Parathyroid adenoma (tissue), 2 donors: ENCODE data around the gene LGALS7.
"Not testable (repeated sequence)": the region's sequence is repeated elsewhere in the genome, so short reads cannot be mapped to it uniquely, and the experiment has no call there.

Source experiments
- H2AFZ ChIP-seq: fragments of 300-600 bp; sonication (generic); one replicate; pipeline ENCODE4 v1.7.0; 2017; ENCODE audit warnings: antibody characterized with exemption, mild to moderate bottlenecking
- H3K27ac ChIP-seq: fragments of 300-600 bp; sonication (generic); one replicate; pipeline ENCODE4 v1.7.0; 2017
- H3K27me3 ChIP-seq: fragments of 300-600 bp; sonication (generic); one replicate; pipeline ENCODE4 v1.7.0; 2017; ENCODE audit warnings: low read length; ENCODE audit not compliant: control insufficient read depth, insufficient read depth
- H3K36me3 ChIP-seq: fragments of 300-600 bp; sonication (generic); one replicate; pipeline ENCODE4 v1.7.0; 2017; ENCODE audit warnings: low read length; ENCODE audit not compliant: control insufficient read depth, insufficient read depth
- H3K4me1 ChIP-seq: fragments of 300-600 bp; sonication (generic); one replicate; pipeline ENCODE4 v1.7.0; 2017; ENCODE audit warnings: control low read depth
- H3K4me2 ChIP-seq: fragments of 300-600 bp; sonication (generic); one replicate; pipeline ENCODE4 v1.7.0; 2017; ENCODE audit warnings: low read length
- H3K4me3 ChIP-seq: fragments of 300-600 bp; sonication (generic); one replicate; pipeline ENCODE4 v1.7.0; 2017; ENCODE audit warnings: low read depth, low read length
- H3K79me2 ChIP-seq: fragments of 300-600 bp; sonication (generic); one replicate; pipeline ENCODE4 v1.7.0; 2017; ENCODE audit warnings: control low read depth
- H3K9ac ChIP-seq: fragments of 300-600 bp; sonication (generic); one replicate; pipeline ENCODE4 v1.7.0; 2017; ENCODE audit warnings: mild to moderate bottlenecking
- H3K9me3 ChIP-seq: fragments of 300-600 bp; sonication (generic); one replicate; pipeline ENCODE4 v1.7.0; 2017; ENCODE audit warnings: low read length; ENCODE audit not compliant: control insufficient read depth
- TF ChIP-seq, protein P1 (sequence below): fragments of 300-600 bp; sonication (generic); IDR thresholded peaks from one replicate; pipeline ENCODE4 v1.7.0; 2017; ENCODE audit warnings: antibody characterized with exemption, mild to moderate bottlenecking
- donor health status: primary hyperparathyroidism.

Gene LGALS7

DNA sequence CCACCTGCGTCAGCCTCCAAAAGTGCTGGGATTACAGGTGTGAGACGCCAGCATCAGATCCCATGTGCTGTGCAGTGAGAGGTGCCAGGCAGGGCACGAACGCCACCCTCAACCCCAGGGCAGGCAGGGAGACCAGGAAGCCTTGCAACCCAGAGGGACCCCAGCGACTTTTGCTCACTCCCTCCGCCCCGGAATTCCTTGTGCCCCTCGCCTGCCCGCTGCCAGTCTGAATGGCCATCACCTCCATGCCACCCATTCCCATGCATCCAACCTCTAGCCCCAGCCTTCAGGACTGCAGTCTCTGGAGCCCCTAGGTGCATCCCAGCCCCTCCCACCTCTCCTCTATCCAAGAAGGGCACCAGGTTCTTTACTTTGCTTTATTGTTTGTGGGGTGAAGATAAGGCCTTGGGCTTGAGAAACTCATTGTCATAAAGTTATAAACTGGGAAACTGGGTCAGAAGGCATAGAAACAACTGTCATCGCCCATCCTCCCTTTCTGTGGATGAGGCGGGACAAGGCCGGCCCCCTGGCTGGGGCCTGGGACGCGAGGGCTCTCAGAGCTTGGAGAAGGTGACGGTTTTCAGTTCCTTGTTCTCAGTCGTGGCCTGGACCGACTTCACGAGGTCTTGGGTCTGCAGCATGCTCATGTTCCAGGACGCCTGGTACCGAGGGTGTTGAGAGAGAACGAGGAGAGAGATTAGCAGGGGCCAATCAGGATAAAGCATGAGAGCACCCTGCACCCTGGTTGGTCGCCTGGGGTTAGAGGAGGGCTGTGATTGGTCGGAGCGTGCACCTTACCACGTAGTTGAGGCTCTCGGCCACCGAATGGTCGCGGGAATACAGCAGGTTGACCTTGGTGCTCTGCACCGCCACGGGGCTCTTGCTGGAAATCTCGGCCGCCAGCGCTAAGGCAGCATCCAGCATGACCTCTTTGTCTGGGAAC lies 42.0 kb upstream of the LGALS7 start:
- H3K79me2 ChIP-seq = no peaks in the 10 kb centered on the region
- no peaks in the 10 kb centered on the region for H3K4me1 ChIP-seq
- H3K4me3 ChIP-seq = no peak overlapping the region
- no peak overlapping the region for H2AFZ ChIP-seq
- no peaks in the 10 kb centered on the region for H3K36me3 ChIP-seq
- TF ChIP-seq, protein P1, sequence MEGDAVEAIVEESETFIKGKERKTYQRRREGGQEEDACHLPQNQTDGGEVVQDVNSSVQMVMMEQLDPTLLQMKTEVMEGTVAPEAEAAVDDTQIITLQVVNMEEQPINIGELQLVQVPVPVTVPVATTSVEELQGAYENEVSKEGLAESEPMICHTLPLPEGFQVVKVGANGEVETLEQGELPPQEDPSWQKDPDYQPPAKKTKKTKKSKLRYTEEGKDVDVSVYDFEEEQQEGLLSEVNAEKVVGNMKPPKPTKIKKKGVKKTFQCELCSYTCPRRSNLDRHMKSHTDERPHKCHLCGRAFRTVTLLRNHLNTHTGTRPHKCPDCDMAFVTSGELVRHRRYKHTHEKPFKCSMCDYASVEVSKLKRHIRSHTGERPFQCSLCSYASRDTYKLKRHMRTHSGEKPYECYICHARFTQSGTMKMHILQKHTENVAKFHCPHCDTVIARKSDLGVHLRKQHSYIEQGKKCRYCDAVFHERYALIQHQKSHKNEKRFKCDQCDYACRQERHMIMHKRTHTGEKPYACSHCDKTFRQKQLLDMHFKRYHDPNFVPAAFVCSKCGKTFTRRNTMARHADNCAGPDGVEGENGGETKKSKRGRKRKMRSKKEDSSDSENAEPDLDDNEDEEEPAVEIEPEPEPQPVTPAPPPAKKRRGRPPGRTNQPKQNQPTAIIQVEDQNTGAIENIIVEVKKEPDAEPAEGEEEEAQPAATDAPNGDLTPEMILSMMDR = no peak
- H3K9me3 ChIP-seq = no peaks in the 10 kb centered on the region
- no peak overlapping the region for H3K27ac ChIP-seq
- no peaks in the 10 kb centered on the region for H3K27me3 ChIP-seq
- H3K4me2 ChIP-seq = no peak overlapping the region
- no peak overlapping the region for H3K9ac ChIP-seq

DNA sequence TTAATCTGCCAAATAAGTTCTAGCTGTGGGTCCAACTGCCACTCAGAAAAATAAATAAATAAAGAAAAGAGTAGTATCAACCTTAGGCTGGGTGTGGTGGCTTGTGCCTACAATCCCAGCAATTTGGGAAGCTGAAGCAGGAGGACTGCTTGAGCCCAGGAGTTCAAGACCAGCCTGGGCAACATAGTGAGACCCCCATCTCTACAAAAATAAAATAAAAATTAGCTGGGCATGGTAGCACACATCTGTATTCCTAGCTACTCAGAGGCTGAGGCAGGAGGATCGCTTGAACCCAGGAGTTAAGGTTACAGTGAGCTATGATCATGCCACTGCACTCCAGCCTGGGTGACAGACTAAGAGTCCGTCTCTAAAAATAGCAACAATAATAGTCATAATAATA lies 40.6 kb upstream of the LGALS7 start:
- H3K4me2 ChIP-seq, H3K79me2 ChIP-seq, H3K4me3 ChIP-seq, H3K27me3 ChIP-seq, H2AFZ ChIP-seq, H3K4me1 ChIP-seq, H3K9me3 ChIP-seq, H3K9ac ChIP-seq, H3K27ac ChIP-seq, H3K36me3 ChIP-seq: not testable (repeated sequence)

DNA sequence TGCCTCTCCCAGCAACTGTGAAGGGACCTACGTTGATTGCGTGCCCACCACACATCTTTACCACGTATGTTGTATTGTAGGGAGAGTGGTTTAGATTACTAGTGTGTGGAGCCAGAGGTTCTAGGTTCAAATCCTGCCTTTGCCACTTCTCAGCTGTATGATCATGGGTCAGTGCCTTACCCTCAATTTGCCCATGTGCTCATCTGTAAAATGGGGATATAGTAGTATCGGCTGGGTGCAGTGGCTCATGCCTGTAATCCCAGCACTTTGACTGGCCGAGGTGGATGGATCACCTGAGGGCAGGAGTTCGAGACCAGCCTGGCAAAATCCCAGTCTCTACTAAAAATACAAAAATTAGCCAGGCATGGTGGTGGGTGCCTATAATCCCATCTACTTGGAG lies 40.0 kb upstream of the LGALS7 start:
- TF ChIP-seq, protein P1 = no peak
- no peak overlapping the region for H3K4me2 ChIP-seq
- no peak overlapping the region for H3K4me3 ChIP-seq
- H3K9me3 ChIP-seq = no peaks in the 10 kb centered on the region
- H3K27me3 ChIP-seq = no peaks in the 10 kb centered on the region
- no peak overlapping the region for H3K27ac ChIP-seq
- no peak overlapping the region for H3K9ac ChIP-seq
- no peaks in the 10 kb centered on the region for H3K36me3 ChIP-seq
- H3K79me2 ChIP-seq = no peaks in the 10 kb centered on the region
- H3K4me1 ChIP-seq = no peaks in the 10 kb centered on the region
- H2AFZ ChIP-seq = no peak overlapping the region

DNA sequence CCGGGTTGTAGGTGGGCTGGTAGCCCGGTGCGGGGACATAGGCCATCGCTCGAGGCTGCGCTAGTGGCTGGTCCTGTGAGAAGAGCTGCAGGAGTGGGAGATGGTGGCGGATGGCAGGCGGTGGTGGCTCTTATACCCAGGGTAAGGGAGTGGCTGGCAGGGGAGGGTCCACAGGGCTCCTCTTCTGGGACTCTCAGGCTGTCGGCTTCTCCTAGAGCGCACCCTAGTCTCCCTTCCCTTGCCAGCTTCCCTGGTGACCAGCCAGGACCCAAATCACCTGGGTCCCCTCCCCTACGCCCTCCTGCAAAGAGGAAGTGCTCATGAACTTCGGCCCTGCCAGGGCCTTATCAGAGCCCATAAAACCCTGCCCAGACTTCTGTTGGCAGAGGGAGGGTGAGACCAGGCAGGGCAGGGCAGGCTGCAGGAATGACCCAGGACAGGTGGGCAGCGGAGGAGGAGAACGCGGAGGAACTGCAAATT lies 39.6 kb upstream of the LGALS7 start, which contains the start of gene LGALS4:
TSS of gene LGALS4 (minus strand) at position 105 of the 480 bp plus-strand sequence. CDS start at position 46, 59 bp downstream.
- no peaks in the 10 kb centered on the region for H3K4me1 ChIP-seq
- no peak within 1 kb of the TSS for H3K9ac ChIP-seq
- no peaks in the 10 kb centered on the region for H3K9me3 ChIP-seq
- no peaks in the 10 kb centered on the region for H3K36me3 ChIP-seq
- H2AFZ ChIP-seq = no peak within 1 kb of the TSS
- no peaks in the 10 kb centered on the region for H3K27me3 ChIP-seq
- H3K79me2 ChIP-seq = no peaks in the 10 kb centered on the region
- no peak within 1 kb of the TSS for H3K27ac ChIP-seq
- no peak within 1 kb of the TSS for H3K4me3 ChIP-seq
- no peak within 1 kb of the TSS for H3K4me2 ChIP-seq
- TF ChIP-seq, protein P1 = no peak

DNA sequence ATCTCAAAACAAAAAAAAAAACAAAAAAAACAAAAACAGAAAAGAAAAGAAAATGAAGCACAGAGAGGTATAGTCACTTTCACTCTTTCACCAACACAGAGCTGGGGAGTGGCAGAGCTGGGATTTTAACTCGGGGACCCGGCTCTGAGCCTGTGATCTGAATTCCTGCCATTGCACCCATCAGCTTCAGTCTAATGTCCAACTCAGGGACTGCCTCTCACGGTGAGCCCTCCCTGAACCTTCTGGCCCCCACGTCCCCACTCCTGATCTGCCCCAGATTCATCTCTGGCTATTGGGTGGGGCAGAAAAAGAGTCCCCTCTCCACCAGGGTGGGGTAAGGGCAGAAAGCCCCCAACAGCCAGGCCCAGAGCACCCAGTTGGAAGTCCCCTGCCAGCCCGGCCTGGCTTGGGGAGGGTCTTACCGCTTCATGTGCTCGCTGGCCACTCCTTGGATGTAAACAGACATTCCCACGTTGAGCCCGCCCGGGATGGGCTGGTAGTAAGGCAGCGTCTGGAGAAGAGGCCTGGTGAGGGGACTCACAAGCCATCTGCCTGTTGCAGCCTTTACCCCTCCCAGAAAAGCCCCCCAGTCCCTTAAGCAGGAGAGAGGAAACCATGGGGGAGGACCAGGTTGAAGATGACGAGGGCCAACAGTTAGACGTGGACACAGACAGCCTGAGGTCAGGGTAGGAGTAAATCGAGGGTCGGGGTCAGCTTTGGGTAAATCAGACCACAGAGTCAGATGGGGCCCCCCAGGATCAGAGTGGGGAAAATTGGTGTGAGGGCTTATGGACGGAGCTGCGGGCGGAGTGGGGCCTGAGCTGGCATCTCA lies 38.9 kb upstream of the LGALS7 start:
- Histone ChIP-seq H3K27ac (no peak overlapping the region), H2AFZ (no peak overlapping the region), H3K4me3 (no peak overlapping the region), H3K4me2 (no peak overlapping the region), H3K9ac (no peak overlapping the region), H3K4me1 (no peaks in the 10 kb centered on the region), H3K9me3 (no peaks in the 10 kb centered on the region), H3K79me2 (no peaks in the 10 kb centered on the region), H3K36me3 (no peaks in the 10 kb centered on the region), H3K27me3 (no peaks in the 10 kb centered on the region)
- TF ChIP-seq, protein P1 = no peak
